ENCODE data around the gene MYL12A. TPM values are rescaled to one million over a fixed set of nuclear protein-coding genes. Genes with fewer than 3 reads are reported as not detected.
A peak's percentile ranks its signal among the peaks of the same experiment; 100 is the strongest.

Gene MYL12A
- total RNA-seq, 1 donor from 2014 or later: 165 TPM

- Mint-ChIP-seq H3K4me1 (peaks cover 29% of the 10 kb centered on the region), H3K4me3 (no peak overlapping the region), H3K27ac (ENCODE audit: unreplicated experiment) (peak overlapping the region; percentile 45), H3K36me3 (ENCODE audit: low read depth) (peaks cover 12% of the 10 kb centered on the region), H3K27me3 (ENCODE audit: low read depth) (no peaks in the 10 kb centered on the region), H3K9me3 (peaks cover 15% of the 10 kb centered on the region)
- DNase-seq (ENCODE audit: low read depth, low spot score): no peak
- no peak for TF ChIP-seq CTCF (conservative IDR thresholded peaks at IDR 0.05)
These were observed 36.3 kb downstream of the MYL12A start for GRCh38 chr18:3283908-3284307.

GRCh38 chr18:3284501-3284900 lies 36.9 kb downstream of the MYL12A start:
- H3K27me3 Mint-ChIP-seq (ENCODE audit: low read depth): no peaks in the 10 kb centered on the region
- H3K9me3 Mint-ChIP-seq: peaks cover 15% of the 10 kb centered on the region
- H3K4me1 Mint-ChIP-seq: peaks cover 29% of the 10 kb centered on the region
- DNase-seq (ENCODE audit: low read depth, low spot score): no peak
- TF ChIP-seq CTCF (conservative IDR thresholded peaks at IDR 0.05): no peak
- H3K4me3 Mint-ChIP-seq: no peak overlapping the region
- H3K36me3 Mint-ChIP-seq (ENCODE audit: low read depth): peaks cover 12% of the 10 kb centered on the region
- no peak overlapping the region for H3K27ac Mint-ChIP-seq (ENCODE audit: unreplicated experiment)

GRCh38 chr18:3286159-3286558 lies 38.6 kb downstream of the MYL12A start:
- TF ChIP-seq CTCF (conservative IDR thresholded peaks at IDR 0.05): no peak
- Mint-ChIP-seq H3K27ac (ENCODE audit: unreplicated experiment) (peak overlapping the region; percentile 57), H3K36me3 (ENCODE audit: low read depth) (peaks cover 16% of the 10 kb centered on the region), H3K9me3 (peaks cover 22% of the 10 kb centered on the region), H3K27me3 (ENCODE audit: low read depth) (no peaks in the 10 kb centered on the region), H3K4me1 (peaks cover 29% of the 10 kb centered on the region), H3K4me3 (no peak overlapping the region)
- no peak for DNase-seq (ENCODE audit: low read depth, low spot score)

- peaks cover 20% of the 10 kb centered on the region for H3K36me3 Mint-ChIP-seq (ENCODE audit: low read depth)
- H3K4me3 Mint-ChIP-seq: no peak overlapping the region
- H3K9me3 Mint-ChIP-seq: peaks cover 17% of the 10 kb centered on the region
These were observed 45.8 kb downstream of the MYL12A start for GRCh38 chr18:3293196-3293951.

GRCh38 chr18:3294435-3295080 lies 47.0 kb downstream of the MYL12A start:
- Mint-ChIP-seq H3K4me3 (peak overlapping the region; percentile 69), H3K27me3 (ENCODE audit: low read depth) (no peaks in the 10 kb centered on the region)
- no peak for DNase-seq (ENCODE audit: low read depth, low spot score)

More at GRCh38 chr18:3293196-3293951, 45.8 kb downstream of the MYL12A start:
- Mint-ChIP-seq H3K27me3 (ENCODE audit: low read depth) (no peaks in the 10 kb centered on the region), H3K4me1 (peaks cover 11% of the 10 kb centered on the region), H3K27ac (ENCODE audit: unreplicated experiment) (no peak overlapping the region)
- no peak for TF ChIP-seq CTCF (conservative IDR thresholded peaks at IDR 0.05)
- no peak for DNase-seq (ENCODE audit: low read depth, low spot score)

More at GRCh38 chr18:3294435-3295080, 47.0 kb downstream of the MYL12A start:
- Mint-ChIP-seq H3K9me3 (peaks cover 20% of the 10 kb centered on the region), H3K27ac (ENCODE audit: unreplicated experiment) (peak overlapping the region; percentile 10), H3K36me3 (ENCODE audit: low read depth) (peaks cover 19% of the 10 kb centered on the region), H3K4me1 (peaks cover 11% of the 10 kb centered on the region)
- TF ChIP-seq CTCF (conservative IDR thresholded peaks at IDR 0.05): no peak

All from neural crest cell (in vitro differentiated cells).